Choroid plexus epithelial cell (primary cell): ENCODE data around the gene GNA15.

Experiments used
- DNase-seq: peaks from one replicate; pipeline ENCODE4 v3.0.0-alpha.2; 2010; ENCODE audit warnings: low read depth
- H3K4me3 ChIP-seq: 2 replicates; pipeline ENCODE4 v1.5.1; 2011; ENCODE audit warnings: low read depth, mild to moderate bottlenecking, control low read depth, low read length, moderate library complexity
- CTCF ChIP-seq: conservative IDR thresholded peaks from 2 replicates; pipeline ENCODE4 v1.5.1; 2011; ENCODE audit warnings: low read depth, mild to moderate bottlenecking, control low read depth, inconsistent platforms, low read length, moderate library complexity

GNA15 gene

GRCh38 chr19:3119071-3119595, 16.7 kb upstream of the GNA15 start:
- no peak for DNase-seq
- no peak overlapping the region for H3K4me3 ChIP-seq

GRCh38 chr19:3119693-3120380, 16.0 kb upstream of the GNA15 start:
- no peak for DNase-seq
- H3K4me3 ChIP-seq, result no peak overlapping the region
- TF ChIP-seq CTCF, result no peak

More at GRCh38 chr19:3119071-3119595, 16.7 kb upstream of the GNA15 start:
- no peak for TF ChIP-seq CTCF

- no peak for DNase-seq
- no peak overlapping the region for H3K4me3 ChIP-seq
- TF ChIP-seq CTCF, result no peak
Measured at GRCh38 chr19:3120611-3121276, 15.1 kb upstream of the GNA15 start.

GRCh38 chr19:3121396-3121795, 14.4 kb upstream of the GNA15 start:
- no peak overlapping the region for H3K4me3 ChIP-seq
- no peak for TF ChIP-seq CTCF
- no peak for DNase-seq

- no peak for DNase-seq
- H3K4me3 ChIP-seq, result no peak overlapping the region
- TF ChIP-seq CTCF, result no peak
Measured at GRCh38 chr19:3121821-3122511, 13.9 kb upstream of the GNA15 start.

- TF ChIP-seq CTCF, result no peak
- DNase-seq, result no peak
- H3K4me3 ChIP-seq, result no peak overlapping the region
Measured at GRCh38 chr19:3122512-3122870, 13.3 kb upstream of the GNA15 start.
